SU-DHL-6 (cell line): ENCODE measurements around the gene ABHD17B.

ENCODE experiments used
- H2AFZ ChIP-seq: fragments of 200-600 bp; sonication (generic); 2 replicates; pipeline ENCODE4 v1.6.1; 2014; ENCODE audit warnings: low read depth, mild to moderate bottlenecking, moderate library complexity, mixed read lengths, antibody characterized with exemption, low read length; ENCODE audit not compliant: severe bottlenecking
- H3F3A ChIP-seq: fragments of 200-600 bp; shearing (Covaris generic); 2 replicates; pipeline ENCODE4 v1.6.0; 2016; ENCODE audit warnings: antibody characterized with exemption, mild to moderate bottlenecking; ENCODE audit not compliant: insufficient read depth
- H3K27ac ChIP-seq: fragments of 200-600 bp; sonication (generic); 2 replicates; pipeline ENCODE4 v1.5.1; 2016; ENCODE audit warnings: low read depth, mild to moderate bottlenecking, low read length, moderate library complexity, mixed read lengths
- H3K27me3 ChIP-seq: fragments of 200-600 bp; sonication (generic), shearing (Covaris generic); 2 replicates; pipeline ENCODE4 v1.6.0; 2014; ENCODE audit warnings: mild to moderate bottlenecking, low read length
- H3K36me3 ChIP-seq: fragments of 200-600 bp; sonication (generic); 2 replicates; pipeline ENCODE4 v1.6.1; 2014; ENCODE audit warnings: mild to moderate bottlenecking, low read length, mixed read lengths
- H3K4me2 ChIP-seq: fragments of 300-600, 200-600 bp; shearing (Covaris generic), sonication (generic); 2 replicates; pipeline ENCODE4 v1.6.0; 2014; ENCODE audit warnings: low read length, low read depth, mild to moderate bottlenecking; ENCODE audit not compliant: poor library complexity, severe bottlenecking
- H3K4me3 ChIP-seq: fragments of 200-600 bp; sonication (generic); 2 replicates; pipeline ENCODE4 v1.5.1; 2014; ENCODE audit warnings: antibody characterized with exemption, low read length, mild to moderate bottlenecking, mixed read lengths; ENCODE audit not compliant: insufficient read depth, poor library complexity, severe bottlenecking
- H3K79me2 ChIP-seq: fragments of 200-600 bp; sonication (generic); 2 replicates; pipeline ENCODE4 v1.6.1; 2014; ENCODE audit warnings: mild to moderate bottlenecking, low read length, moderate library complexity; ENCODE audit not compliant: insufficient read depth
- H3K9ac ChIP-seq: fragments of 200-600 bp; sonication (generic); 2 replicates; pipeline ENCODE4 v1.7.0; 2014; ENCODE audit warnings: mild to moderate bottlenecking, low read length
- H3K9me2 ChIP-seq: fragments of 200-600 bp; sonication (generic); replicated peaks from 2 replicates; pipeline ENCODE4 v1.6.1; 2014; ENCODE audit warnings: low read length; ENCODE audit not compliant: insufficient read depth
- H3K9me3 ChIP-seq: fragments of 200-600 bp; sonication (generic); 2 replicates; pipeline ENCODE4 v1.6.1; 2014; ENCODE audit warnings: low read length, mixed read lengths; ENCODE audit not compliant: insufficient read depth
- H4K20me1 ChIP-seq: fragments of 200-600 bp; sonication (generic); 2 replicates; pipeline ENCODE4 v1.6.1; 2014; ENCODE audit warnings: low read depth, mild to moderate bottlenecking, antibody characterized with exemption, low read length, moderate library complexity, mixed read lengths
- EZH2phosphoT487 ChIP-seq: fragments of 200-600 bp; sonication (generic), shearing (Covaris generic); conservative IDR thresholded peaks from 2 replicates; pipeline ENCODE4 v1.6.1; 2018; ENCODE audit warnings: mild to moderate bottlenecking, antibody characterized with exemption, low read length, moderate library complexity, mixed read lengths
- TF ChIP-seq, protein P1 (sequence below): fragments of 200-600 bp; sonication (generic); IDR thresholded peaks from one replicate; pipeline ENCODE4 v1.5.1; 2017; ENCODE audit warnings: antibody characterized with exemption, mild to moderate bottlenecking, low read length, moderate library complexity; ENCODE audit not compliant: insufficient read depth, poor library complexity, severe bottlenecking

The ABHD17B gene

DNA sequence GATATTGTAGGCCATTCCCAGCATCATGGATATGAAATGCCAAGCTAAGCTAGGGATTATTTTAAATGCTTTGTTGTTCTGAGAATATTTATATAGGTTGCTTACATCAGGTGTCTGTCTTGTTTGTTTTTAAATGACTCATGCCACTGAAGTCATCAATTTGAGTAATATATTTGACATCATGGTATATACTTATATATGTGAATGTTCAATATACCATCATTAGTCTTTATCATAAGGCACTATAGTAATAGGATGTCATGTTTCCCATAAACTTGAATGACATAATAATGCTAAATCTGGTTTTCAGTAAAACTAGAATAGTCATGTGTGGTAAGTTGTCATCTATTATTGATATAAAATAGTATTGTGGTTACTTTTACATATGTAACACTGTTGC is 13.6 kb upstream of the ABHD17B start:
- H3K4me2 ChIP-seq = no peak overlapping the region
- H3K36me3 ChIP-seq = no peaks in the 10 kb centered on the region
- no peaks in the 10 kb centered on the region for H3K9me2 ChIP-seq
- H3K27ac ChIP-seq = no peak overlapping the region
- no peak overlapping the region for H2AFZ ChIP-seq
- H3K27me3 ChIP-seq = no peaks in the 10 kb centered on the region
- H3K9me3 ChIP-seq = no peaks in the 10 kb centered on the region
- peaks cover 9% of the 10 kb centered on the region; the same call in 1 of the 2 replicates for H3K79me2 ChIP-seq
- 0 out of 2 replicates have a peak, but pooled peaks cover 4% of the 10 kb centered on the region for H4K20me1 ChIP-seq
- H3K4me3 ChIP-seq = no peak overlapping the region
- no peak overlapping the region for H3K9ac ChIP-seq
- no peaks in the 10 kb centered on the region for H3F3A ChIP-seq
- TF ChIP-seq EZH2phosphoT487 = no peak
- TF ChIP-seq, protein P1, sequence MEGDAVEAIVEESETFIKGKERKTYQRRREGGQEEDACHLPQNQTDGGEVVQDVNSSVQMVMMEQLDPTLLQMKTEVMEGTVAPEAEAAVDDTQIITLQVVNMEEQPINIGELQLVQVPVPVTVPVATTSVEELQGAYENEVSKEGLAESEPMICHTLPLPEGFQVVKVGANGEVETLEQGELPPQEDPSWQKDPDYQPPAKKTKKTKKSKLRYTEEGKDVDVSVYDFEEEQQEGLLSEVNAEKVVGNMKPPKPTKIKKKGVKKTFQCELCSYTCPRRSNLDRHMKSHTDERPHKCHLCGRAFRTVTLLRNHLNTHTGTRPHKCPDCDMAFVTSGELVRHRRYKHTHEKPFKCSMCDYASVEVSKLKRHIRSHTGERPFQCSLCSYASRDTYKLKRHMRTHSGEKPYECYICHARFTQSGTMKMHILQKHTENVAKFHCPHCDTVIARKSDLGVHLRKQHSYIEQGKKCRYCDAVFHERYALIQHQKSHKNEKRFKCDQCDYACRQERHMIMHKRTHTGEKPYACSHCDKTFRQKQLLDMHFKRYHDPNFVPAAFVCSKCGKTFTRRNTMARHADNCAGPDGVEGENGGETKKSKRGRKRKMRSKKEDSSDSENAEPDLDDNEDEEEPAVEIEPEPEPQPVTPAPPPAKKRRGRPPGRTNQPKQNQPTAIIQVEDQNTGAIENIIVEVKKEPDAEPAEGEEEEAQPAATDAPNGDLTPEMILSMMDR = no peak

GRCh38 chr9:71921190-71921814 is 10.3 kb upstream of the ABHD17B start:
- Histone ChIP-seq H3K36me3 (no peaks in the 10 kb centered on the region), H3K27ac (no peak overlapping the region; the same call in 1 of the 2 replicates), H3K4me3 (no peak overlapping the region), H3F3A (no peaks in the 10 kb centered on the region), H4K20me1 (no peaks in the 10 kb centered on the region), H3K9ac (no peak overlapping the region), H2AFZ (no peak overlapping the region), H3K27me3 (no peaks in the 10 kb centered on the region), H3K79me2 (peaks cover 36% of the 10 kb centered on the region), H3K4me2 (no peak overlapping the region), H3K9me2 (no peaks in the 10 kb centered on the region), H3K9me3 (no peaks in the 10 kb centered on the region)
- no peak for TF ChIP-seq EZH2phosphoT487
- TF ChIP-seq, protein P1 = no peak

GRCh38 chr9:71920456-71921189 is 9.6 kb upstream of the ABHD17B start:
- H3K27ac ChIP-seq = no peak overlapping the region; the same call in 1 of the 2 replicates
- no peaks in the 10 kb centered on the region for H3K27me3 ChIP-seq
- no peaks in the 10 kb centered on the region for H3K9me3 ChIP-seq
- H3K9me2 ChIP-seq = no peaks in the 10 kb centered on the region
- H3F3A ChIP-seq = no peaks in the 10 kb centered on the region
- H3K9ac ChIP-seq = no peak overlapping the region
- H3K36me3 ChIP-seq = no peaks in the 10 kb centered on the region
- H3K4me2 ChIP-seq = no peak overlapping the region
- H3K79me2 ChIP-seq = peaks cover 43% of the 10 kb centered on the region
- TF ChIP-seq, protein P1 = no peak
- TF ChIP-seq EZH2phosphoT487 = no peak
- no peak overlapping the region for H3K4me3 ChIP-seq
- H2AFZ ChIP-seq = no peak overlapping the region
- H4K20me1 ChIP-seq = peaks cover 2% of the 10 kb centered on the region; the same call in 1 of the 2 replicates
